Erythroblast (primary cell): ENCODE measurements around the gene IMMP2L.

Source experiments
- GATA1 ChIP-seq: IDR thresholded peaks from 2 replicates; pipeline ENCODE4 v1.6.1; 2011; ENCODE audit warnings: low read depth, mild to moderate bottlenecking, control low read depth, low read length, moderate library complexity
- POLR2A ChIP-seq: IDR thresholded peaks from 2 replicates; pipeline ENCODE4 v1.6.1; 2011; ENCODE audit warnings: mild to moderate bottlenecking, low read length

DNA sequence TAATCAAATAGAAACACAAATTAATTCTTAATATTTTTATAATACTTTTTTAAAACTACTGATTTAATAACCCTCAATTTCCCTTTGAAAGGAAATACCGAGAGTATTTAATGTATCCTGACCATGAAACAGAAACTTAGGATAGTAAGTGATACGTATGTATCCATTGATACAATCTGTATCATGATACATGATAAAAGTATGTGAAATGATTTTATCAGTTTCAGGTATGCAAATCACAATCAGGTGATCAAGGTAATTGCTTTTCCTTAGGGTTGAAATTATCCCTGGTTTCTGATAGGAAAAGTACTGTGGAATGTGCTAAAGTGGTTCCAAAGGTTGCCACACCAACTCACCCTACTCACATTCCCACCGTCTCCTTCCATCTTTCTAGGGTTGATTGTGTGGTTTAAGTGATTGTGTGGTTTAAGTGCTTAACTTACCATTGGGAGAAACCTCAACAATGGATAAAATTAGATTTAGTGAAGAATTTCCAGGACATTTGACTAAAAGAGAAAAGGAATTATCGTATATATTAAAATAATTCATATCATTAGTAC lies 333.0 kb downstream of the IMMP2L start:
- no peak for TF ChIP-seq POLR2A
- TF ChIP-seq GATA1: no peak
